ENCODE data around the gene TUBB4B.

Gene TUBB4B

GRCh38 chr9:137226338-137227053, 14.6 kb upstream of the TUBB4B start:
- no peak for DNase-seq

GRCh38 chr9:137227054-137227852, 13.8 kb upstream of the TUBB4B start, which contains the start of gene RNF224:
RNF224 (plus strand) TSS chr9:137227502; CDS start chr9:137228336, 834 bp downstream.
- DNase-seq = peak; percentile 42

GRCh38 chr9:137227853-137228505, 13.1 kb upstream of the TUBB4B start:
- no peak for DNase-seq

GRCh38 chr9:137228506-137228967, 12.6 kb upstream of the TUBB4B start:
- no peak for DNase-seq

- no peak for DNase-seq
These were observed 11.9 kb upstream of the TUBB4B start for GRCh38 chr9:137228968-137229896.

- DNase-seq = no peak
These were observed 11.0 kb upstream of the TUBB4B start for GRCh38 chr9:137229903-137230704.

GRCh38 chr9:137230705-137231371, 10.2 kb upstream of the TUBB4B start, which contains the start of gene SLC34A3:
SLC34A3 (plus strand) TSS chr9:137230901; CDS start chr9:137231703, 802 bp downstream.
- DNase-seq = no peak

GRCh38 chr9:137231372-137232039, 9.6 kb upstream of the TUBB4B start:
- DNase-seq = no peak

GRCh38 chr9:137232101-137232500, 9.0 kb upstream of the TUBB4B start:
- no peak for DNase-seq

- no peak for DNase-seq
These were observed 8.6 kb upstream of the TUBB4B start for GRCh38 chr9:137232510-137232909.

- no peak for DNase-seq
These were observed 7.7 kb upstream of the TUBB4B start for GRCh38 chr9:137233143-137233980.

GRCh38 chr9:137234055-137234697, 6.9 kb upstream of the TUBB4B start:
- DNase-seq = no peak

- no peak for DNase-seq
These were observed 6.2 kb upstream of the TUBB4B start for GRCh38 chr9:137234758-137235423.

GRCh38 chr9:137235424-137236237, 5.5 kb upstream of the TUBB4B start:
- DNase-seq = no peak

- peak; percentile 71 for DNase-seq
These were observed 4.7 kb upstream of the TUBB4B start for GRCh38 chr9:137236238-137236935.

- no peak for DNase-seq
These were observed 4.1 kb upstream of the TUBB4B start for GRCh38 chr9:137236936-137237421.
